Non-pigmented ciliary epithelial cell (primary cell): Measurements from ENCODE around the gene PFKFB4.
"Not testable (repeated sequence)": the region's sequence is repeated elsewhere in the genome, so short reads cannot be mapped to it uniquely, and the experiment has no call there.

Source experiments
- DNase-seq: peaks from one replicate; pipeline ENCODE4 v3.0.0-alpha.2; 2010; ENCODE audit warnings: low read depth

The PFKFB4 gene

DNA sequence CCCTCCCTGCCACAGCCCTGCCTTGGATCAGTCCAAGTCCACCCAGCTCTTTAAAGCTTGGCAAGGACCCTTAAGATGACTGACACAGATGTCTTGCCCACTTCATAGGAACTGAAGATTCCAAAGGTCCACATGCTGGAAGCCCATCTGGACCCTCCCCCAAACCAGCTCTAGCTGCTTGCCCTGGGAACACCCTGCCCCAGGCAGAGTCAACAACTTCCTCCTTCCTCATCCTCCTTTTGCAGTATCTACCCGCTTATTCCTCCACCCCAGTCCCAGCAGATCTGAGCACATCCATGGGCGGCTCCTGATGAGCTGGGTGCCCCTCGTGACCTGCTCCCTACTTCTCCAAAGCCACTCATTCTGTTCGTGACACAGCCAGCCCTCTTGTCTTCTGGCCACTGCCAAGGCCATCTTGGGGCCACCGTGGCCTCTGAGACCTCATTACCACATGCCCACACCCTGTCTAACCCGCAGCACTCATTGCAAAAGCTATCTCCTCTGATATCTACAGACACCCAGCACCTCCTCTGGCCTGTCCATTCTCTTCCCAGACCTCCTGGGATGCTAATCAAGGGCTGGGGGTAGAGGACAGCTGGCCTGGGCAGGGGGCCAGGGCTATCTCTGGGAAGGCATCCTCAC is 2.0 kb upstream of the PFKFB4 start:
- DNase-seq = no peak

DNA sequence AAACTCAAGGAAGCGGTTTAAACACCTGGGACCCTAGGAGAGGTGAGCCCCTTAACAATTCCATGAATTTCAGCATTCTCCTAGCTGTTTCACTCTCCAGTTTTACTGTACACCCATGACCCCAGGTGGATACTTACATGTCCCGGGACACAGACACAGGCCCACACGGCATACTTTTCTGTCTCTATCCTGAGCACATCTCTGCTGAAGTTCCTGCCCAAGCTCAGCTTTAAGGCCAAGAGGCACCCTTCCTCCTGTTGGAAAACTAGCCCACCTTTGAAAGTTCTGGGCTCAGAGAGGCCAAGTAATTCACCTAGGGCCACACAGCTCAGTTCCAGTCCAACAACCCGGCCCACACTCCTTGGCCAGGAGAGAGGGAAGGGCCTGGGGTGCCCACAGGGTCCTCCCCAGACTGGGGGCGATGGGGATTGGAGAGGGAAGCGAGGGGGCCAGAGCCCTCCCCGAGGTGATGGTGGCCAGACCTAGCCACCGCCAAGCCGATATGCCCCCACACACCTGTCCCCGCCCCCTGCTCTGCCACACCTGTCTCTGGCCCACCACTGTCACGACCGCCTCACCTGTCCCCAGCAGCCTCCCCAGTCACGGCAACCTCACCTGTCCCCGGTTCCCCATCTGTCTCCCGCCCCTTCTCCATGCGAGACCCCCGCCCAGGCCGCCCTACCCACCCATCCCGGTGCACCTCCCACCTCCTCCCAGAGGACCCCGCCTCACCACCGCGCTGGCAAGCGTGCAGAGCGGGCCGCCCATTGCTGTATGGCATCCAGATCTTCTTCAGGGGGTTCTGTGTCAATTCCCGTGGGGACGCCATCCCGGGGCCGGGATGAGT is 431 bp downstream of the PFKFB4 start:
- DNase-seq = no peak

DNA sequence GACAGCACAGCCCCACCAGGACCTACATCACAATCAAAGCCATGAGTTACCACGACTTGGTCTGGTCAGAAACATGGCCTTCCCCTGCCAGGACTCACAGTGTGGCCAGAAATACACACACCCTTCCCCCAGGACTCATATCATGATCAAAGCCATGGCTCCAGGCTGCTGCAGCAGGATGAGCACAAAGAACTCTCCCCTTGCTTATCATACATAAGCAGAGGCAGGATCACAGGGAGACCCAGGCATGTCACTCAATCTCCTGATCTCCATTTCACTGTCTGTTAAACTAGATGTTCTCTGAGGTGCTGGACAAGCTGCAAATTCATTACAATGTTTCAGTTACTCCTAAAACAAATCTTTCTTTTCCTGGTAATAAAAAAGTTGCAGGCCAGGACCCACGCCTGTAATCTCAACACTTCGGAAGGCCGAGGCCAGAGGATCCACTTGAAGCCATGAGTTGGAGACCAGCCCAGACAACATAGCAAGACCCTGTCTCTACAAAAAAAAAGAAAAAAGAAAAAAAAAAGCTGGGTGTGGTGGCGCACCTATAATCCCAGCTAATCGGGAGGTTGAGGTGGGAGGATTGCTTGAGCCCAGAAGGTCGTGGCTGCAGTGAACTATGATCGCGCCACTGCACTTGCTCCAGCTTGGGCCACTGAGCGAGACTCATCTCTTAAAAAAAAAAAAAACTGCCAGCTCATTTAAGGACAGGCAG is 1.2 kb downstream of the PFKFB4 start:
- no peak for DNase-seq

DNA sequence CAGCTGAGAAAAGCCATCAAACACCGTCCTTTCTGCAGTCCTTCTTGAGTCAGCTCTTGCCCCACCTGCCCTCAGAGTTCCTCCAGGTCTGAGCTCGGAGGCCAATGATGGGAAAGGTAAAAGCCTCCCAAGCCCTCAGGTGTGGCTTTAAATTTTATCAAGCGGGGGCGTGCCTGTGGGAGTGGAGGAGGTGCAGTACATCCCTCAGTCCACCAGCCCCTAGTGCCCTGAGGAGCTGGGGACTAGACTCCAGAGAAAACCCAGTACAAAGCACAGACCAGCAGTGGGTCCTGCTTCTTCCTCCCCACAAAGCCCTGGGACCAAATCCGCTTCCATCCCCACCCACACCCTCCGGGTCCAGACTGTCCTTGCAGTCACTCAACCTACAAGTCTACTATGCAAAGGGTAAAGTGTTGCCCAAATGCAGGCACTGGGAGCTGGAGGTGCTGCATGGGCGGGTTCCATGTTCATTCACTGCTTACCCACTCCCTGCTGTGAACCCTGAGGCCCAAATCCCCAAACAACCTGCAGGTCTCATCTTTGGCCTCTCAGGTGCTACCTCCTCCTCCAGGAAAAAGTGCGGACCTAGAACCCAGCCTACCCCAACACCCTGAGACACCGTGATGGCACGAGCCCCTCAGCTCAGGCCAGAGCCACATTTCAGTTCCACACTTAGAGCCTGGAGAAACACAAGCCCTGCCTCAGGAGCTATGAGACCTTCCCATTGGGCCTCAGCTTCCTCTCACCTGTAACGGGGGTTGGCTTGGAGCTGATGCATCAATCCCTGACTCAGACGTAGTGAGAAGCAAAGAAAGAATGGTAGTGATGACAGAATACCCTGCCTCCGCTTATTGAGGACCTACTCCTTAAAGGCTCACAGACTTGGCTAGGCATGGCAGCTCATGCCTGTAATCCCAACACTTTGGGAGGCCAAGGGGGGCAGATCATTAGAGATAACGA is 2.4 kb downstream of the PFKFB4 start:
- no peak for DNase-seq

DNA sequence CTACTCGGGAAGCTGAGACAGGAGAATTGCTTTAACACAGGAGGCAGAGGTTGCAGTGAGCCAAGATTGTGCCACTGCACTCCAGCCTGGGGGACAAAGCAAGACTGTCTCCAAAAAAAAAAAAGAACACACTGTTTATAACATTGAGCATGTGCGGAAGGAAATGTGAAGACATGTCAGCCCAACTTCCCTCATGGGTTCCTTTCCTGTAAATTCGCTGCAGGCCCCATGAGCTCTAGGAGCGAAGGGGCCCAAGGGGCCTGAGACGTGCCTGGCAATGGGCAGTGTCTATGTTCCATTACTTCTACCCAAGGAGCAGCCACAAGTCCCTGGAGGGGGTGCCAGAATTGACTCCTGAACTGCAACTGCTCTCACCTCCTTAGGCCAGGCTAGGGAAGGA is 3.2 kb downstream of the PFKFB4 start:
- no peak for DNase-seq

DNA sequence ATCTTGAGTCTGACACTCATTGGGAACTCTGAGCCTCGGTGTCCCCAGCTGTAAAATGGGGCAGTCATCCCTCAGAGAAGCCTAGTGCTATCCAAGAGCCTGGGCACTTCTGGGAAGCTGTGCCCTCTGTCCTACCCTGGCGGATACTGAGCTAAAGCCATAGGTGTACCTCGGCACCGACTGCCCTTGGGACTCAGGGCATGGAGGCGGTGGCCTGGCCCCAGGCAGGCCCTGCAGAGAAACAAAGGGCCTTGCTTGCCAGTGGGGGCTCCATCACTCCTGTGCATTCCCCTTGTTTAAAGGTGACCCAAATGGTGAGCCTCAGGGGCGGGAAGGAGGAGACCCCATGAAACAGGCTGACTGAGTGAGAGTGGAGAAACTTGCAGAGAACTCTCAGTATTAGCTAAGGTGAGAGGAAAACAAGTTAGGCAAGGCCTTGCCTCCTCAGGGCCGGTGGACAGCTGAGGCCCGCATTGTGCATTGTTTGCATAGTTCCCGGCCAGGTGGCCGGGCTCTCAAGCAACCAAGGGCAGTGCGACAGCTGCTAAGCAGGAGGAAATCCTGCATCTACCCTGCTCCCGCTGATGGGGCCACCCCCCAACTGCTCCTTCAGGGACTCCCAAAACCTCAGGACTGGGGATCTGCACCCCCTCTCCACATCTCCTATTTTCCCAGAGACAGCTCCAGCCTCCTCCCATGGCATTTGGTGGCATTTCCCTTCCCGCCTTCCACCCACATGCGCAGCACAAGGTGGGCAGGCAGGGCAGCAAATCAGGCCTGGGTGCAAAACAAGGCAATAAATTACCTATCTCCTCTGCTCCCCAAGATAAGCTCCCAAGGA is 4.3 kb downstream of the PFKFB4 start:
- DNase-seq = no peak

DNA sequence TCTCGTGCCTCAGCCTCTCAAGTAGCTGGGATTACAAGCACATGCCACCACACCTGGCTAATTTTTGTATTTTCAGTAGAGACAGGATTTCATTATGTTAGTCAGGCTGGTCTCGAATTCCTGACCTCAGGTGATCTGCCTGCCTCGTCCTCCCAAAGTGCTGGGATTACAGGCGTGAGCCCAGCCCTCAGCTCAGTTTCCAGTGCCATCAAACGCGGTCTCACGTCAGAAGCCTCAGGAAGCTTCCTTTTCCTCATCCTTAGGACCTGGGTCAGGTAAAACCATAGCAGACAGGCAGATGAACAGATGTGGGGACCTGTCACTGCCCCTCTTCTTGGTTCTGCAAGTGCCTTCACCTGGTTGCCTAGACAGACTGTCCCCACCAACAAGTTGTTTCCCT is 5.0 kb downstream of the PFKFB4 start:
- not testable (repeated sequence) for DNase-seq

DNA sequence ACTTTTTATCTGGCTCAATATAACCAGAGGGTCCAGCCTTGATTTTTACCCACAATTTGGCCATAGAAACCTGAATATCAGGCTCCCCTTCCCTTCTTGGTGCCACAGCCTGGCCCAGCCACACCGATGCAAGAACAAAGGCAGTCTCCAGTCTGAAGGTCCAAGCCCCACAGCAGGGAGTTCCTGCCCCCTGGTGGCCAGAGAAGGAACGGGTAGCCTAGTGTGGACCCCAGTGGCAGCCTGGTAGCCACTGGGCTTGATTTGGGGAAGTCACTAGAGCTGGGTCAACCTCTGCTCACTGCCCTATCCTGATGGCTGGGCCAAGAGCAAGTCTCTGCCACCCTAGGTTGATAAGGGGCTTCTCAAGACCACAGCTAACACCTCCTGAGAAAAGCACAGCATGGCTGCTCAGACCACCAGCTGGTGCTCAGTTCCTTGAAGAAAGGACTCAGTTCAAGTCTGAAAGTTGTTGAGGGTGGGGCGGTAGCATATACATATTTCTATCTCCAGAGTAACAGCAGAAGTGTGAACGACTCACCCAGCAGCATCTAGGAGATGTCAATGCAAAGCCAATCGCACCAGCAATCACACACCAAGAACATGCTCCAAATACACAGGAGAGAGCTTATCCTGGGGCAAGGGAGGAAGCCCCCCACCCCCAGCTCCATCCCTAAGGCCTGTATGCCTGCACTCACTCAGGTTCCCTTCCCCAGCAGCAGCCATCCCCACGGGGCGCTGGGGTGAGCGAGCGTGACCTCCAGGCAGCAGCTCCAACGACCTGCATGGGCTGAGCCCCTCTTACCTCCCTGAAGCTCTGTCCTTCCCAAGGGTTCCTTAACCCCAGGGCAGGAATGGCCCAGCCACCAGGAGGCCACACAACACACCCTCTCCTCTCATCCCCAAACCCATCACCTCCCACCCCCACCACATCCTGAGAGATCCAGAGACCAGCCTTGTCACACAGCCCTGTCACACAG is 7.6 kb downstream of the PFKFB4 start:
- DNase-seq = no peak

DNA sequence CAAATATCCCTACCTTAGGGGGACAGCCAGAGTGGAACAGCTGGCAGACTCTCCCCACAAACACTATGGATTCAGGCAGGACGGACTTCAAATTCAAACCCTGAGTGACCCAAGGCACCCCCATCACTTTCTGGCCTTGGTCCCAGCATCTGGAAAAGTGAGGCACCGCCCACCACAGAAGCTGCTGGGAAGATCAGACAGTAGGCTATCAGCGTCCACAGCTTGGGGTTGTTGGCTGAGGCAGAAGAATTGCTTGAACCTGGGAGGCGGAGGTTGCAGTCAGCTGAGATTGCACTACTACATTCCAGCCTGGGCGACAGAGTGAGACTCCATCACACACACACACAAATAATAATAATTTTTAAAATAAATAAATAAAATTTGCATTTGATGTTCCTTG is 8.5 kb downstream of the PFKFB4 start:
- no peak for DNase-seq

DNA sequence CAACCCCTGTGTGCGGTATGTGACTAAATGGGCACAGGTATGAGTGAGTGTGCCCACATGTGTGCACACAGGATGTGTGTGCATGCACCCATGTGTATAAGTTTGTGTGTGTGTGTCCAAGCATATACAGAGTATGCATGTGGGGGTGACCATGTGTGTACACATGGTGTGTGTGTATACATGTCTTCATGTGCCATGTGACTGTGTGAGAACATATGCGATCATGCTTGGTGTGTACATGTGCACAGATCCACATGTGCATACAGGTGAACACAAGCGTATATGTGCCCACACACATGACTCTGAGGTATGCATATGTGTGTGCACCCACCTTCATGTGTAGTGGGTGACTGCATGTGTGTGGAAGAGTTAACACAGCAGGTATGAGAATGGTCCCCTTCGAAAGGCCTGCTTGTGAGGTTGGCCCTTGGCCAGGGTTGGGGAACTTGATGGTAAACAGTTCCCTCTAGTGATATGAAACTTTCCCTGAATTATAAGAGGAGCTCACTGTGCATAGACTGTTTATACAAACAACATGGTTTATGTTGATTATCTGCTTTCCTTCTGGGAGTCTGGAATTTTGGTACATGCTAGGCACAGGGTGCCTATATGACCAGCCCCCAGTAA is 10.3 kb downstream of the PFKFB4 start:
- DNase-seq = no peak

DNA sequence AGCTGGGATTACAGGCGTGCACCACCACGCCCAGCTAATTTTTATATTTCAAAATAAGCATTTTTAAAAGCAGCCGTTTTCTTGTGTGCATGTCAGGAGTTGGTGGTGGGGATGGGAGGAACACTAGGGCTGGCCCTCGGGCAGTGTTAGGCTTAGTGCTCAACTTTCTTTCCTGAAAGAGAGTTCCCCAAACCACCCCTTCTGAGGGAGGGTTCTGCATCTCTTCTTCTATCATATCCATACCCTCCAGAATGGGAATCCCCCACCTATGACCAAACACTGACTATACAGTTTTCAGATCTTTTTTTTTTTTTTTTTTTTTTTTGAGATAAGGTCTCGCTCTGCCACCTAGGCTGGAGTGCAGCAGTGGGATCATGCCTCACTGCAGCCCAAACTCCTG is 12.5 kb downstream of the PFKFB4 start:
- no peak for DNase-seq

DNA sequence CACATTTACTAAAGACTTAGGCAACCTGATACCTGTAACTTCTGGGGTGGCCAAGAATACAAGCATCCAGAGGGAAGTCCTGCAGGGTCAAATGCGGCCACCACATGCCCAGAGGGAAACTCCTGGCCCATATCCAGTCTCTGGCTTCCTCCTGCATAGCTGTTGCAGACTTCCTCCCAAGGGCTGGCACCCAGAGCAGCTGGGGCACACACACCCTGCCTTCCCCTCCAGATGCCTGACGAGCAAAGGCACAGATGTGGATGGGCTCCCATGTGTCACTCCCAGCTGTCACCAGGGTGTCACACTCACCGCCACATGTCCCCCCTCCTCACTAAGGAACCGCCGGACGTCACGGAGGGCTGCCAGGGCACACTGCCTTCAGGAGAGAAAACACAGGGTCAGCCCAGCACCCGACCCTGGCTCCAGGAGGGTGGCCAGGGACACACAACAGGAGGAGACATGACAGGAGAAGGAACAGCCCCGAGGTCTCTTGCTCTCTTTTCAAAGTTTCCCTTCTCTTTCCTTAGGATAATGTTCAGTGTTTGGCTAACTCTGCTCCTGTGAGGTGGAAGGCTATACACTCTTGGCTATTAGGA is 13.2 kb downstream of the PFKFB4 start:
- no peak for DNase-seq

DNA sequence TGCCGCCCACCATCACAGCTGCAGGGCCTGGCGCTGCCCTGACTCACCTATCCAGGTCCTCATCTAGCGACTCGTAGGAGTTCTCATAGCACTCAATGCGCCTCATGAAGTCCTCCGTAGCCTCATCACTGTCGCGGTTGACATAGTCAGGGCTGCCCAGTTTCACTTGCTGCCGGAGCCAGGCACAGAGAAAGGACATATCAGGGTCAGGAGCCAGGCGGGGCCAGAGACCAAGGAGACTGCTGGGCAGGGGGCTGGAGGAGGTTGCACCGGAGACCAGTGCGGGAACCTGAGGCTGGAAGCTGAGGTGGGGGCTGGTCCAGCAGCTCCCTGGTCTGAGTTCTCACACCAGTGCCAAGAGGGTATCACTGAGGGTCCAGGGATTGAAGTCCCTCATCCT is 18.2 kb downstream of the PFKFB4 start:
- no peak for DNase-seq

DNA sequence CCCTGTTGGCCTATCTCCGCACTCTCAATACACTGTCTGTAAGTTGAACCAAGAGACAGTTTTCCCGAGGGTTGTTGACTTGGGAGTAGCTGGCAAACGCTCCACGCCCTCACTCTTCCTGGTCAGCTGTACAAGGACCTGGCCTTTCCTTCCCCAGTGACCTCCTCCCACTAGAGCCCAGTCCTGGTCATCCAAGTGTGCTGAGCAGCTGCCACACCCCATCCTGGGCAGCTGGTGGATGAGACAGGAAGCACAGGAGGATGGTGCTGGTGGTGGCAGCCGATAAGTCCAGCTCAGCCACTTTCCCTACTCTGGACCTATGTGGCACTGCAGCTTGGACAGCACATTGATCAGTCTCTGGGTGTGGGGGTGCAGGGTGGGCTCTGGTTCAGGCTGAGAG is 19.8 kb downstream of the PFKFB4 start:
- DNase-seq = no peak

DNA sequence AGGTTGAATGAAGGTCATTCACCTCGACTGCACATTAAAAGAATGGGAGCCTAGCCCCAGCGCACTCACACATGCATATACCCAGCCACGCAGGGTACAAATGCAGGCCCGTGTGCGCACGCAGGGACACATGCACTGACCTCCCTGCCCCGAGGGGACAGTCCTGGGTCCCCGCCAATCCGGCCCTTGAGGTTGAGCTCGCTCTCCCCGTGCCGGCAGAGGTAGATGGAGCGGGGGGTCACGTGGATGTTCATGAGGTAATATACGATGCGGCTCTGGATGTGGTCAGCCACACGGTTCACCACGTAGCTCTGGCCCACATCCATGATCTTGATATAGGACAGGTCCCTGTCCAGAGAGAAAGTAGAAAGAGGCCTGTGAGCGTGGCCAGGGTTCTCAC is 20.5 kb downstream of the PFKFB4 start:
- no peak for DNase-seq

DNA sequence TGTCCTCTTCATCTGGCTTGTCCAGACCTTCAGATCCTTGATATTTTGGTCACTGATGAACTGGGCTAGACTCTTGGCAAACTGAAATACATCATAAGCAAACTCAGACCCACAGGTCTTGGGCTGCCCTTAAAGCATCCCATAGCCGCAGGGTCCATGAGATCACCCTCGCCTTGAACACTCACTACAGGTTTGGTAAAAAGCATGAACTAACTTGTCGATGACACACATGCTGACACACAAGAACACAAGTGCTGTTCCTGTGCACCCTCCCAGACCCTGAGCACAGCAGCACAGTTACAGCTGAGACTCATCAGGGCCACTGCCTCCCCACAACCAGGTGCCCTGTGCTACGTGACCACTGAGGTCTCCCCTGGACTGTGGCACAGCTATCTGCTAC is 21.0 kb downstream of the PFKFB4 start:
- no peak for DNase-seq

DNA sequence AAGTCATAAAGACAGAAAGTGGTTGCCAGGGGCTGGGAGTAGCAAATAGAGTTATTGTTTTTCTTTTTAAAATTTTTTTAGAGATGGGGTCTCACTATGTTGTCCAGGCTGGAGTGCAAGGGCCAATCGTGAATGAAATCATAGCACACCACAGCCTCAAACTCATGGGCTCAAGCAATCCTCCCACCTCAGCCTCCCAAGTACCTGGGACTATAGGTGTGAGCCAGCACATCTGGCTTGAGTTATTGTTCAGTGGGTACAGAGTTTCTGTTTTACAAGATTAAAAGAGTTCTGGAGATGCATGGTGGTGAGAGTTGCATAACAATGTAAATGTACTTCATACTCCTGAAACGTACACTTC is 23.6 kb downstream of the PFKFB4 start:
- DNase-seq = no peak

DNA sequence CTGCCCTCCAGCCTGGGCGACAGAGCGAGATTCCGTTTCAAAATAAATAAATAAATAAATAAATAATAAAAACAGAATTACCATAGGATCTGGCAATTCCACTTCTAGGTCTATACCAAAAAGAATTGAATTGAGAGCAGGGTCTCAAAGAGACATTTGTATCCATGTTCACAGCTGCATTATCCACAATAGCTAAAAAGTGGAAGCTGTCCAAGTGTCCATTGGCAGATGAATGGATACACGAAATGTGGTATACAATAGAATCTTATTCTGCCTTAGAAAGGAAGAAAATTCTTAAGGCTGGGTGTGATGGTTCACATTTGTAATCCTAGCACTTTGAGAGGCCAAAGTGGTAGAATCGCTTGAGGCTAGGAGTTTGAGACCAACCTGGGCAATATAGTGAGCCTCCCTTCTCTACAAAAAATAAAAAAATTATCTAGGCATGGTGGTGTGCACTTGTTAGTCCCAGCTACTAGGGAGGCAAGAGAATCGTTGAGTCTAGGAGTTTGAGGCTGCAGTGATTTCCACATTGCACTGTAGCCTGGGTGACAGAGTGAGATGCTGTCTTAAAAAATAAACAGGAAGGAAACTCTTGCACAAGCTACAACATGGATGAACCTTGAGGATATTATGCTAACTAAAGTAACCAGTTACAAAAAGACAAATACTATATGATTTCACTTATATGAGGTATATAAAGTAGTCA is 24.2 kb downstream of the PFKFB4 start:
- no peak for DNase-seq
